ENCODE results near the gene DDIT4.
"Not testable (repeated sequence)": the region's sequence is repeated elsewhere in the genome, so short reads cannot be mapped to it uniquely, and the experiment has no call there.

DDIT4 gene

DNA sequence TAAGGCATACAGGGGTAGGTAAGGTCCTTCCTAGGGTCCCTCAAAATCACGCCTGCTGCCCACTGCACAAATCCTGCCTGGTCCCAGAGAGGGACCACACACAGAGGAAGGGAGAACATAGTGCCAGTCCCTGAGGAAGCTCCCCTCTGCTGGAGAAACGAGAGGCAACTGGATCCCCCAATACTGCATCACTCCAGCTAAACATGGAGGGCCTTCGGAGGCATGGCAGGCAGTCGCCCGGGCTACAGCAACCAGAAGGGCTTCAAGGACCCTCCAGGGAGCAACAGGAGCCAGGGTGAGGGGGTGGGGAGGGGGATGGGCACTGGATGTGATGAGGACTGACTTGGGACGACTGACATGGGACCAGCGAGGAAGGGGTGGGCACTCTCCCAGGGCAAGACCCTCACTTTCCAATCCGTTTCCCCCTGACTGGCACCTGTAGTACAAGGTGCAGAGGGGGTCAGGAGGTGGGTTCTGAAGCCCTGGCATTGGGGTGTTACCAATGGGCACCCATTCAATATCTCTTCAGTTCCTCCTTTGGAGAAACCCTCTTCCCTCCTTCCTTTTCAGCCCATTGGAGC lies 21.7 kb downstream of the DDIT4 start:
- DNase-seq (ENCODE audit: low read depth), result no peak

DNA sequence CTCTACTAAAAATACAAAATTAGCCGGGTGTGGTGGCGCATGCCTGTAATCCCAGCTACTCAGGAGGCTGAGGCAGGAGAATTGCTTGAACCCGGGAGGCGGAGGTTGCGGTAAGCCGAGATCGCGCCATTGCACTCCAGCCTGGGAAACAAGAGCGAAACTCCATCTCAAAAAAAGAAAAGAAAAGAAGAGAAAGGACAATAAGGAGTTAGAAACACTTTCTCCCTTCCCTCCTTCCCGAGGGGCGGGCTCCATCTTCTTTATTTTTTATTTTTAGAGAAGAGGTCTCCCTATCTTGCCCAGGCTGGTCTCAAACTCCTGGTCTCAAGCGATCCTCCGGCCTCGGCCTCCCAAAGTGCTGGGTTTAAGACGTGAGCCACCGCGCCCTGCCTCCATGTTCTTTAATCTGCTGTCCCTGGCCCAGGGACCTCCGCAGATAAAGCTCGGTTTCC lies 23.1 kb downstream of the DDIT4 start:
- not testable (repeated sequence) for DNase-seq (ENCODE audit: low read depth)

DNA sequence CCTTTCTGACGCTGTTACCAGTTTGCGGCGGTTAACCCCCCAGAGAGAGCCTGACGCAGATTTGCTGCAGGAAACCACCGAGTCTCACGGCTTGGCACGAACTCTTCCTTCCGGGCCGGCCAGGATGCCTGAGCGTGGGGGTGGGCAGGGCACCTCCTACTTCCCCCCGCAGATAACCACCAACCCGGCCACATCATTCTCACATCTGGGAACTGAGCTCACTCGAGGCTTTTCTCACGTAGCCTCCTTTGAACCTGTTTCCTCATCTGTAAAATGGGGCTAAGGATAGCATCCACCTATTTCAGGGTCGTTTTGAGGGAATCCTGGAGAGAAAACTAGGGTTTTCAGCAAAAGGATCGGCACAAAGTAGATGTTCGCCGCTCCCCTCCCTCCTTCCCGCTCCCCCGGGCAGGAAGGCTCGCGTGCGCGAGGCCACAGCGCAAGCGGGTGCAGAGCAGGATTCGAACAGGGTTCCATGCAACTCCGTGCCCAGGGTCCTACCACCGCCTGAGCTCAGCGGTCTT lies 23.6 kb downstream of the DDIT4 start:
- peak; percentile 94 for DNase-seq (ENCODE audit: low read depth)

DNA sequence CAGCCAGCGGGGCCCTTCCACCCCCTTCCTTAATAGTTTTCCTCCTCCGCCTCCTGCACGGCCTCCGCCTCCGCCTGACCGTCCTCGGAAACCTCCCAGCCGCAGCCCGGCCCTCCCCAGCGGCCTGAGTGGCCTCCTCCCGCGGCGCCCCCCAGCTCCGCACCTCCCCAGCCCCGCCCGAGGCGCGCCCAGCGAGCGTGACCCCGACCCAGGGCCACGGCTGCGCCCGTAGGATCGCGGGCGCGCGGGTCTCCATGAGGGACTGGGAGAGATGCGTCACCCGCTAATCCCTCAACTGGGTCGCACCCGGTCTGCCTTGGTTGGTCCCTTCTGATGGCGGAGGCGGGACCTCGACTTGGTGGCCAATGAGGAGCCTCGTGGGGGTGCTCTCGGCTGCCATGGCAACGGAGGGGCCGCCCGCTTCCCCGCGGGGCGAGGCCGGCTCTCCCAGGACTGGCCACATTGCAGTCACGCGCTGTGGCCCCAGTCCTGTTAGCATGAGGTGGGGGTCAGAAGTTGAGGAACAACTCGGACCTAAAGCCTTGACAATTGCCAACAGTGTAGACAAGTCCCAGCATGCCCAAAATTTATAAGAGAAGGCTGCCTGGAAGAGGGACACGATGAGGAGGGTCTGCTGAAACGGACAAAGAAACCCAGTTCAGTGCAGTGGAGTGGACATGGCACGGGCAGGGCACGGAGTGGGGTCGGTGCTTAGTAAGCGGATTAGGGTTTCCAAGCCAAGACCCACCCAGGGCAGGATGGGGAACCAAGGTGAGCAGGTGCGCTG lies 24.3 kb downstream of the DDIT4 start:
- DNase-seq (ENCODE audit: low read depth), result peak; percentile 88

DNA sequence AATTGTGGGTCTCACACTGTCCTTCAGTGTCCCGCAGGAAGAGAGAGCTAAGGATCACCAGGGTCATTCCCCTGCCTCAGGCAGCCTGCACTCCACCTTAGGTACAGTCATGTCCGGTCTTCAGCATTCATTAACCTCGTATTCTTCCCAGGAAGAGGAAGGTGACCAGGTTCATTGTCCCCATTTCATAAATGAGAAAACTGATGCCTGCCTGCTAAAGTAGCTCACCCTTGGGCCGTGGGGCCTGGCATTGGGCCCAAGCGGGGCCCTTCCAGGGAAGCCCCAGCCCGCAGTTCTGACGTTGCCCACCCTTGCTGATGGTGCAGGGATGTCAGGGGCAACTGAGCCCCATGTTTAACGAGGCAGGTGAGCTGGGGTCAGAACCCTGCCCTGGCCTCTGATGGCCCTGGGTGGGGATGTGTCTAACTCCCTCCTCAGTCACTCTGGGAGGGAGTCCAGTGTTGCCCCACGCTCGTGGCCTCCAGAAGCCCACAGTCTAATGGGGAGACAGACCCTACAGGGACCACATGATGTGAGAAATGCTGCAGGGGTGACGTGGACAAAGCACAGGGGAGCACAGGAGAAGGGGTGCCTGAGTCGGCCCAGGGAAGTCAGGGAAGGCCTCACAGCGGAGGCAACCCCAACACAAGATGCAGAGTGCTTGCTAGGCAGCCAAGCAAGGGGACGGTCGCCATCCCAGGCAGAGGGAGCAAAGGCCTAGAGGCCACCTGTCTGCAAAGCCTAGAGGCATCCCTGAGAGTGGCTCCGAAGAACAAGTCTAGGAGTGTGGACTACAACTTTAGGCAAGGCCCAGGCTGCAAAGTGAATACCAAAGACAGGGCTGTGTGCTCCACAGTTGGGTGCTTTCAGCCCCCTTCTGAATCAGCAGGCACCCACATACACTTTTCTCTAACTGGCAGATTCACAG lies 25.1 kb downstream of the DDIT4 start:
- no peak for DNase-seq (ENCODE audit: low read depth)

DNA sequence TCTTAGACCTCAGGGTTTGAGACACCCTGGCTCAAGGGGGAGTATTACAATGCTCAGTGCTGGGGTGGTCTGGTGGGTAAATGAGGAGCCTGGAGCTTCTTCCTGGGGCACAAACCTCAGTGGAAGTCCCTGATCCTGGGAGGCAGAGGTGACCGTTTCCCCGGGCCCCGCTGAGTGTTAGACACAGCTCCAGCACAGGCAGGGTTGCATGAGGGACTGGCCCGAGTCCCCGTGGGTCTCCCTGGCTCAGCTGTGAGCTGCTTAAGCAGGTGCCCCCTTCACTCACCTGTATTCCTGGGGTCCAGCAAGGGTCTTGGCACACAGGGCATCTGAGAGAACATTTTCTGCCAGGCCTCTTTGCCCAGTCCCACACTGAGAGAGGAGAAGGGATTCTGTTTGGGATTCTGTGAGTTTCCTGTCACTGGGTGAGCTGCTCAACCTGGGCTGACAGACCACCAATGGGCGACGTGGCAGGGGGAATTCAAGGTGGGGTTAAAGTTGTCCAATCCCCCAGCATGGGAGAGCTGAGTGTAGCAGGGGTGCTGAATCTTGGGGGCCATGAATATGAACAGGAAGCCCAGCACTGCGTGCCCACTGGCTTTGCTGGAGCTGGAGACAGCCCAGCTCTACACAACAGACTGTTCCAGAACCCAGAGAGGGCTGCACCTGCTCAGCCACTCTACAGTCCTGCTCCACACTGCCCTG lies 29.9 kb downstream of the DDIT4 start:
- DNase-seq (ENCODE audit: low read depth), result no peak

DNA sequence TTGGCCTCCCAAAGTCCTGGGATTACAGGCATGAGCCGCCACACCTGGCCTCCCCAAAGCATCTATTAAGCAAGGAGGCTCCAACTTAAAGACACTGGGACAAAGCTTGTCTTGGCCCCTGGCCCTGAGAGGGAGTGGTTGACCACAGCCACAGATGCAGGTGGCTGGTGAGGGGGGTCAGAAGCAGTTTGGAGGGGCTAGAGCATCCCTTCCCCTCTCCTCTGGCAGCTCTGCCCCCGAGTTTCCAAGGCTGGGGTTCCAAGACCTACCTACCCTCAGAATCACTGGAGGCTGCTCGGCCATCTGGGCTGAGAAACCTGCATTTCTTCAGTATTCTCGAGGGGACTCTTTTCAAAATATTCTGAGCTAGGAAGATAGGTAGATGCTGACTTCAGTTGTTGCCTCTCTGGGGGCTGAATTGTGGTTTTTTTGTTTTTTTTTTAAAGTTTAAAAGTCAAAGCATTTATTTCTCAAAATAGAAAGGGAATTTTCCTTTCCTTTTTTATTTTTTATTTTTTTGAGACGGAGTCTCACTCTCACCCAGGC lies 32.6 kb downstream of the DDIT4 start:
- DNase-seq (ENCODE audit: low read depth), result no peak

DNA sequence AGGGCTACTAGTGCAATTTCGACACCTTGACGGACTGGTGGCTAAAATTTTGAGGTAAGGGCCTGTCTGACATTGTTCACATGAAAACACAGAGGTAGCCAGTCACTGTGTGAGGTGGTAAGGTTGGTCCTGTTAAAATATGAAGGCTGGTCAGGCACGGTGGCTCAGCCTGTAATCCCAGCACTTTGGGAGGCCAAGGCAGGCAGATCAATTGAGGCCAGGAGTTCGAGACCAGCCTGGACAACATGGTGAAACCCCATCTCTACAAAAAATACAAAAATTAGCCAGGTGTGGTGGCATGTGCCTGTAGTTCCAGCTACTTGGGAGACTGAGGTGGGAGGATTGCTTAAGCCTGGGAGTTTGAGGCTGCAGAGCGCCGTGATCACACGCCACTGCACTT lies 34.0 kb downstream of the DDIT4 start:
- DNase-seq (ENCODE audit: low read depth), result not testable (repeated sequence)

DNA sequence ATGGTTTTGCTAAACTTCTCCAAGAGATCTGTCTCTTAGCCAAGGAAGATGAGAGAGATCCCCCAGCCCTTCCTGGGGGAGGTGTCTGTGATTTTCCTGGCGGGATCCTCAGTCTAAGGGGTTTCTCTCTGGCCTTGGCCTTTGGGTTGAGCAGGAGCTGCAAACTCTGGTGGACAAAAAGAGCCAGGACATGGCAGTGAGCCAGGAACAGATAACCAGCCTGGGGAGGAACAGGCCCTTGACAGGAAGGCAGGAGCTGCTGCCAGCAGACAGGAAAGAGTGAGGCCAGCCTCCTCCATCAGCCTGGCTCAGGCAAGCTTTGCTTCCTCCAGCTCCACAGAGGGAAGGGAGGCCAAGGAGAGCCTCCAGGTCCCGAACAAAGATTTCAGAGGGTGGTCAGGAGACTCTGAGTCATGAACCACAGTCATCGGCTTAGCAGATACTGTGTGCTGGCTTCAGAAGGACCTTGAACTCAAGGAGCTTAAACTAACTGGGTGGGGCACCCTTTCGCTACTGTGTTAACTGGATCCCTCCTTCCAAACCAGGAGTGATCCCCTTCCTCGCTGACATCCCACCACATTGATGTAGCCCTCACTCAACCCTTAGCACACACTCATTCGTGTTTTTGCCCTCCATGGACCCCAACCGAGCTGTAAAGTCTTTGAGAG lies 34.7 kb downstream of the DDIT4 start:
- no peak for DNase-seq (ENCODE audit: low read depth)

DNA sequence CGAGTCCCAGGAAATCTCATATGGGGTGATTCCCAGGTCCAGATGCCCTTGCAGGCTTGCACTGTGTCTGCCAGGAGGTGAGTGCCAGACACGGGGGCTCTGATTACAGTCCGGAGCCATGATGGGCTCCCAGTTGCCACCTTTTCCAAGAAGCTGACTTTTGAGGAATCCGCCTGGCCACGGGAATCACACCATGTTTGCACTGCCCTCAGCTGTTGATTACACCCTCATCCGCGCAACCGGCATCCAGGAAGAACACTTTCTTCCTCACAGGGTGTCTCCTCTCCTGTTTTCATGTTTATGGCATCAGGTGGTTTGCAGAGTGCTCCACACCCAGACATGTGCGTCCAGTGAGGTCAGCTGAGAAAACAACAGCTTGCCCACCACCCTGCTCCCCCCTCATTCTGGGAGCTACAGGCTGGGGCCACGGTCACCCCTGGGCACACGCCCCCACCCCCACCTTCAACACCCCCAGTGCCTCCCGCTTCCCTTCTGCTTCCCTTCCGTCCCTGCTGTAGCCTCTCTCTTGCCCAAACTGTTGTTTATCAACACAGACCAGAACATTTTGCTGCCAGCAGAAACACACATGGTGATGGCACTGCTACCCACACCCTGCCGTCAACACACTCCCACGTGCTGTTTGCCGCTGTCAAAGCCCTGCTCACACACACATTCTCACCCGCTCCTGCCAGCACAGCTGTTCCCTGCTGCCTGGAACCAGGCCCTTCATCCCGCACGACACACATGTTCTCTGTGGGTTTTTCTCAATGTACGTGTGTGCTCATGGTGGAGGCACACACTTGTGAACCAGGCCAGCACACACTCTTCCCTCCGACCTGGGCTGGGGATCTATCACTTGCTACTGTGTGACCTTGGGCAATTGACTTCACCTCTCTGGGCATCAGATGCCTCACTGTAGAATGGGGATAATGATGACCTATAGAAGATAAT lies 35.8 kb downstream of the DDIT4 start:
- no peak for DNase-seq (ENCODE audit: low read depth)

DNA sequence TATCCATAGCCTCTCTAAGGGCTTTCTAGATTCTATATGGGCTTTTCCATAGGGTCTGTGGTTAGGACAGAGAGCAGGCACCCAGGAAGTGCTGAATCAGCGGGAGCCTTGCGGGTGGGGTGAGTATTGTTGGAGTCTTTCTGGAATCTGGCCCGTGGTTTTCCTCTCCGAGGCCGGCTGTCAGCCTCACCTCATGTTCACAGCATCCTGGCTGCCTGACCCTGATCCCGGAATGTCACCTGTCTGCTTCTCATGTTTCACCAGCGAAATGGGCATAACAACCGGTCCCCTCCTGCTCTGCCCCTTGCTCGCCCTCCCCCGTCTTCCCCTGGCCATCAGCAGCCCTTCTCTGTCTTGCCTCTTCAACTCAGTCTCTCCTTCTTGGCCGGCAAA lies 36.5 kb downstream of the DDIT4 start:
- no peak for DNase-seq (ENCODE audit: low read depth)

DNA sequence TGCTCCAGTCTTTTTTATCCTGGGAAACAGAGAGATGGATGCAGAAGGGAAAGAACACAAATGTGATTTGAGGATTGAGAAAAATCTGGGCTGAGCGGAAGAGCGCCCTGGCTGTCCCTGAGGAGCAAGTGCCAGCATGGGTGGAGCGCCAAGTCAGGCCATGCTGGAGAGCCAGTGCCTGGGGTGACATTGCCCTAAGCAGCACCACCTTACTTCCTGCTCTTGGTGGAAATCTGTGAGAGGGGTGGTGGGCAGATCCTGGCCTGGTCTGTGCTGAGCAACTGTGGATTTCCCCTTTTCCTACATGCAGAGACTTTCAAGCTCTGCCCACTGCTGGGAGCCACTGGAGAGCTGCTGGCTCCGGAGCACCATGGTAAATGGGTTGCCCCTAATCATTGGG lies 36.9 kb downstream of the DDIT4 start:
- no peak for DNase-seq (ENCODE audit: low read depth)

DNA sequence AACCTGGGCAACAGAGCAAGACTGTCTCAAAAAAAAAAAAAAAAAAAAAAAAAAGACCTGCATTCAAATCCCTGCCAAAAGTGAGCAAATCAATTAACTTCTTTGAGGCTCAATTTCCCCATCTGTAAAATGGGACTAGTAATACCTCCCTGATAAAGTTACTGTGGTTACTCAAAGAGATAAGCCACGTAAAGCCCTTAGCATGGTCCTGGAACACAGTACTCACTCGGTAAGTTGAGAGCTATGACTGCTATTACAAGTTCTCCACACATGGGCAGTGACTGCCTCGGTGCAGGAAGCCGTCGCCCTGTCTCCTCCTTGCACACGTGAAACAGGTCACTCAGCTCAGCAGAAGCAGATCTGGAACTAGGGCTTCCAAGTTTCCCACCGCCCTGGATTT lies 37.9 kb downstream of the DDIT4 start:
- no peak for DNase-seq (ENCODE audit: low read depth)

DNA sequence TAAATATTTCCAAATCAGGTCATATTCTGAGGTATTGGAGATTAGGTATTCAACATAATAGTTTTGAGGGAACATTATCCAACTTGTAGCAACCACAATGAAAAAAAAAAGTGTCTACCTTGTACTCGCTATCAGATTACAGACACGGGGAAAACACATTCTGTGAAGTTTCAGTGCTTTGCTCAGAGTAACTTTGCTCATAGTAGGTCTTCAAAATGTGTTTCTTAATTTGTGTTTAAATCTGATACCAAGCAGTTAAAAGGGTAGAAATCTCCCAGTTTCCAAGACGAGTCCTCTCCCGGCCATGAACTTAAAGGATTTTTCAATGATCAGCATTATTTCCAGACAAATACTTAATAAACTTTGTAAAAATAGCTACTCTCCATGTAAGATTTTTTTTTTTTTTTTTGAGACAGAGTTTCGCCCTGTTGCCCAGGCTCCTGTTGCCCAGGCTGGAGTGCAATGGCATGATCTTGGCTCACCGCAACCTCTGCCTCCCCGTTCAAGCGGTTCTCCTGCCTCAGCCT lies 39.2 kb downstream of the DDIT4 start:
- DNase-seq (ENCODE audit: low read depth), result no peak

DNA sequence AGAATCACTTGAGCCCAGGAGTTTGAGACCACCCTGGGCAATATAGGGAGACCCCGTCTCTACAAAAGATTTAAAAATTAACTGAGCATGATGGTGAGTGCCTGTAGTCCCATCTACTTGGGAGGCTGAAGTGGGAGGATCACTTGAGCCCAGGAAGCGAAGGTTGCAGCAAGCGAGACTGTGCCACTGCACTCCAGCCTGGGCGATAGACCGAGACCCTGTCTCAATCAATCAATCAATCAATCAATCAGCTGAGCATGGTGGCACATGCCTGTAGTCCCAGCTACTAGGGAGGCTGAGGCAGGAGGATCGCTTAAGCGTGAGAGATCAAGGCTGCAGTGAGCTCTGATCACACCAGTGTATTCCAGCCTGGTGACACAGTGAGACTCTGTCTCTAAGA lies 40.5 kb downstream of the DDIT4 start:
- DNase-seq (ENCODE audit: low read depth), result no peak

DNA sequence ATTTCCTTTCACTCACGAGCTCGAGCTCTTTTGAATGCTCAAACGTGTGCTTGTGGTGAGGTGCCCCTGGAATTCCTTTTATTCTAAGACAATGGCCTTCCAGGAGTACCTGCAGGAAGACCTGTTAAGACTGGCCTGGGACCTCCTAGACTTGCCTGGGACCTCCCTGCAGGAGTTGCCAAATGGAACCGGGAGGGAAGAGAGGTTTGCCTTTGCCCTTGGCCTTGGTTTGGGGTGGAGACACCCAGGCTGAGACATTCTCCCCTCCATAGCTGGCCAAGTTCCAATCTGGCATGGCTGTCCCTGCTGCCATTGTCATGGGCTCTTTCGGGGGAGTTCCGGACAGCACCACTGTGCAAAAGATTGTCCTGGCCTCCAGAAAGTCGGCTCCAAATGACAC lies 41.3 kb downstream of the DDIT4 start:
- no peak for DNase-seq (ENCODE audit: low read depth)

DNA sequence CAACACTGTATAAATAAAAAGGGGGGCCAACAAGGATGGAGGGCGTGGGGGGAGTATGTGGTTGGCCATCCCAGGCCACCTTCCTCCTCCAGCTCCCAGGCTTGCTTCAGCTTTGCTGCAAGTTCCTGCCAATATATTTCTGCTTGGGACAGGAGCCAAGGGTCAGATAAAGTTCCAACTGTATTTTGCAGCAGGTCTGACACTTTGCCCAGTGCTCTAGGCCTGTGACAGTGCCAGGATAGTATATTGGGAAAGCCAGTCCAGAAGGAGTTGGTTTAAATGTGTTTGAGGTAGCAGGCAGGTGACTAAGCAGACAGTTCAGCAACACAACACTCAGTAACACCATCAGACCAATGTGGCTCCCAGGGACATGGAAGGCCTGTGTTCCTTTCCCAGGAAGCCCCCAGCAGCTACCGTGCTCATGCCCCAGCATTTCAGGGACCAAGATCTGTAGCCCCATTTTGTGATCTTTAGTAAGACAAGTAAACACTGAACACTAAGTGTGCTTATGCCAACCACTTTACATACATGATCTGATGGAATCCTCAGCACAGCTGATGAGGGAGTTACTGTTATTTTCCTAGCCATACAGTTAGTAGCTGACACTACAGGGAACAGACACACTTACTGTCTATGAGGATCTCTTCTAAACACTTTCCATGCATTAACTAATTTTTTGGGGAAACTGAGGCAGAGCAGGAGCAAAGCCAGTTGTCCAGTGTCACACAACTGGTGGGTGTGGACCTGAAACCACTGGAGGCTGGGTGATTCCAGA lies 42.1 kb downstream of the DDIT4 start:
- no peak for DNase-seq (ENCODE audit: low read depth)

DNA sequence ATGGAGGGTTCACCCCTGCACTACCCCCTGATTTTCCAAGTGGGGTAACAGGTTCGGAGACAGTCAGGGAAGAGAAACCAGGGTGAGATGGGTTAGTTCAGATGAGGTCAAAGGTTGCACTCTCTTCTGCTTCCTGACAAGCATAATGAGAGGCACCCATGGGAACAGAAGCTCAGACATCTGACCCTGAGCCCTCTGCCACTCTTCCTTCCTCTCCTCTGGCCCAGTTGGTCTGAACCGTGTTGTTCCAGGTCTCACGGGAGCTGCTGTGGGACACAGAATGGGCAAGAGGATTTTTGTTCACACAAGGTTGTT lies 42.6 kb downstream of the DDIT4 start:
- no peak for DNase-seq (ENCODE audit: low read depth)

Data from stimulated activated CD4-positive, alpha-beta T cell treated with anti-CD3 and anti-CD28 coated beads, Interleukin-2, amount 100 ng/mL, for 4 hours (primary cell).